Anterior cingulate cortex (tissue), 58 donors: ENCODE measurements around the gene CYP1A1.
"Not testable (repeated sequence)": the region's sequence is repeated elsewhere in the genome, so short reads cannot be mapped to it uniquely, and the experiment has no call there.

Experiments used
- DNase-seq, 58 donors: peaks; one replicate each; lab custom pipeline; 2025; lab: John Stamatoyannopoulos, UW

Gene CYP1A1

GRCh38 chr15:74738239-74738638 lies 12.9 kb upstream of the CYP1A1 start:
- not testable (repeated sequence) for DNase-seq

- no peak for DNase-seq
Measured at GRCh38 chr15:74735305-74735704, 10.0 kb upstream of the CYP1A1 start.

GRCh38 chr15:74733269-74733668 lies 7.9 kb upstream of the CYP1A1 start:
- DNase-seq: no peak

GRCh38 chr15:74732846-74733245 lies 7.5 kb upstream of the CYP1A1 start:
- DNase-seq: no peak

- DNase-seq: no peak
Measured at GRCh38 chr15:74730619-74731316, 5.4 kb upstream of the CYP1A1 start.

- DNase-seq: not testable (repeated sequence)
Measured at GRCh38 chr15:74729372-74729771, 4.0 kb upstream of the CYP1A1 start.

- not testable (repeated sequence) for DNase-seq
Measured at GRCh38 chr15:74728699-74729098, 3.4 kb upstream of the CYP1A1 start.

GRCh38 chr15:74727727-74728126 lies 2.4 kb upstream of the CYP1A1 start:
- DNase-seq: no peak

- DNase-seq: no peak
Measured at GRCh38 chr15:74726774-74727164, 1.4 kb upstream of the CYP1A1 start.

- peak in 11 of 58 donors; percentile 7 to 59 (median 17) for DNase-seq
Measured at GRCh38 chr15:74725845-74726773, 781 bp upstream of the CYP1A1 start.

GRCh38 chr15:74724570-74725224 lies 631 bp downstream of the CYP1A1 start:
- no peak for DNase-seq

- peak in 11 of 58 donors; percentile 4 to 62 (median 11) for DNase-seq
Measured at GRCh38 chr15:74723754-74724334, 1.5 kb downstream of the CYP1A1 start.

- DNase-seq: no peak
Measured at GRCh38 chr15:74723187-74723586, 2.1 kb downstream of the CYP1A1 start.

GRCh38 chr15:74722591-74722990 lies 2.7 kb downstream of the CYP1A1 start:
- no peak for DNase-seq

GRCh38 chr15:74716651-74717050 lies 8.7 kb downstream of the CYP1A1 start:
- no peak for DNase-seq

- DNase-seq: no peak
Measured at GRCh38 chr15:74712311-74712710, 13.0 kb downstream of the CYP1A1 start.

- DNase-seq: no peak
Measured at GRCh38 chr15:74710319-74711094, 14.8 kb downstream of the CYP1A1 start.

GRCh38 chr15:74709892-74710291 lies 15.4 kb downstream of the CYP1A1 start:
- no peak for DNase-seq

GRCh38 chr15:74709011-74709410 lies 16.3 kb downstream of the CYP1A1 start:
- DNase-seq: no peak

- no peak for DNase-seq
Measured at GRCh38 chr15:74696808-74697207, 28.5 kb downstream of the CYP1A1 start.
